Right forelimb (tissue), 1 donor: ENCODE data around the gene RNF111.
A peak's percentile ranks its signal among the peaks of the same experiment; 100 is the strongest.
"Not testable (repeated sequence)": the region's sequence is repeated elsewhere in the genome, so short reads cannot be mapped to it uniquely, and the experiment has no call there.

Source experiments
- DNase-seq: peaks from one replicate; pipeline ENCODE4 v3.0.0-alpha.2; 2018

The RNF111 gene

GRCh38 chr15:58987491-58988005, at the start of gene RNF111:
Gene RNF111 (plus strand): TSS chr15:58987663. CDS start chr15:59030823, 43,160 bp downstream.
- DNase-seq, result peak; percentile 90

DNA sequence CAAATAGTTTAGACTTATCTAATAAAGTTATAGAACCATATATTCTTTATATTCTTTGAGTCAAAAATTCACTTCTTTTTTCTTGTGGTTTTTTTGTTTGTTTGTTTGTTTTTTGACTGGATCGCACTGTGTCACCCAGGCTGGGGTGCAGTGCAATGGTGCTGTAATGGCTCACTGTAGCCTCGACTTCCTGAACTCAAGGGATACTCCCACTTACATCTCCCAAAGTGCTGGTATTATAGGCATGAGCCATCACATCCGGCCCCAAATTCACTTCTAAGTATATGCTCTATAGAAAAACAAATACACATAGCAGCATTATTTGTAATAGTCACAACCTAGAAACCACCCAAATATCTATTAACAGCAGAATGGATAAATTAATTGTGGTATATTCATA, 40.3 kb upstream of the RNF111 start:
- no peak for DNase-seq

DNA sequence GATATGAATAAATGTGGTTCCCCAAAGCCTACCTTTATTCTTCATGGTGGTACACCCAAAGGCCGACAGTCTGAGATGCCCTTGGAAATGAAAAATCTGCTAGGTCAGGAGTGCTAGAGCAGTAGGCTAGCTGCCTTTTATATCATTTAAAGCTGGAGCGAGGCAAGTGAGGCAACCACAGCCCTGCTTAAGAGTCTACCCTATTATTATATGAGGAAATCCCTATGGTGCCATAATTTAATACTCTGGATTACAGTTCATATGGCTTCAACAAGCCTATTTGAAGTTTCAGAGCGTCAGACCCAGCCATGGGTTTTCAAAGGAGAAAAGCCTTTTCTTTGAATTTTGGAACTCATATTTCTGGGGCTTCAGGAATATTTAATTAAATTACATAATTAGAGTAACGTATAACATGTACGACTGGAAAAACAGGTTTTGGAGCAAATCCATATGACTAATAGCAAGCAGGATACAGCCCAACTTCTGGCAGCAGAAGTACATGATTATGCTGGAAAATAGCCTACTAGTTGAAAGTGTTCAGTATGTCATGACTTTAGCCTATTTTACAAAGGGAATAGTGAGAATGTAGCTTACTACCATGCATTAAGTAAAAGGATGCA, 36.0 kb upstream of the RNF111 start:
- DNase-seq, result no peak

- DNase-seq, result no peak
These were observed 34.7 kb upstream of the RNF111 start for GRCh38 chr15:58952751-58953150.

DNA sequence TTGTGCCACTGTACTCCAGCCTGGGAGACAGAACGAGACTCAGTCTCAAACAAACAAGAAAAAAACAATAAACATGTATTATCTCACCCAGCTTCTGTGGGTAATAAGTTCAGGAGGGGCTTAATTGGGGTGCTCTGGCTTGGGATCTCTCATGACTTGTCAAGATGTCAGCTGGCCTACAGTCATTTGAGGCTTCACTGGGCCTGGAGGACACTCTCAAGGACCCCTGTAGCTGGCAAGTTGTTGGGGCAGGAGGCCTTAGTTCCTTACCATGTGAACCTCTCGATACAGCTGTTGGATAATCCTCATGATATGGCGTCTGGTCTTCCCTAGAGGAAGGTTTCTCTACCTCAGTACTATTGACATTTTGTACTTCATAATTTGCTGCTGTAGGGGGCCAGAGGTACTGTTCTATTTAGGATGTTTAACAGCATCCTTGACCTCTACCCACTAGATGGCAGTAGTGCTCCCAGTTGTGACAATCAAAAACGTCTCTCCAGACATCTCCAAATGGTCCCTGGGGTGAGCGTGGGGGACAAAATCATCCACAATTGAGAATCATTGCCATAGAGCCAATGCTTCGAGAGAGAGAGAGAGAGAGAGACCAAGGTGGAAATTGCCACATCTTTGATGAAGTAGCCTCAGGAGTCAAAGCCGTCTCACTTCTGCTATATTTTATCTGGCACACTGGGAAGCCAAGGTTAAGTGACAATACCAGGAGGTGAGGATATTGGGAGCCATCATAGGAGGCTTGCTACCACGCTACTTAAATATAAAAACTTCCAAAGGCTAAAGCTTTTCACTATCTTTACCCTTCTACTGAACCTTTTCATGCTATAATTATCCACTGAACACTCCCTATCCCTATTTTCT, 30.1 kb upstream of the RNF111 start:
- peak; percentile 45 for DNase-seq

- DNase-seq, result no peak
These were observed 28.7 kb upstream of the RNF111 start for GRCh38 chr15:58958811-58959210.

- no peak for DNase-seq
These were observed 25.3 kb upstream of the RNF111 start for GRCh38 chr15:58962136-58962535.

- no peak for DNase-seq
These were observed 24.5 kb upstream of the RNF111 start for GRCh38 chr15:58962662-58963565.

- DNase-seq, result no peak
These were observed 20.8 kb upstream of the RNF111 start for GRCh38 chr15:58966698-58967097.

DNA sequence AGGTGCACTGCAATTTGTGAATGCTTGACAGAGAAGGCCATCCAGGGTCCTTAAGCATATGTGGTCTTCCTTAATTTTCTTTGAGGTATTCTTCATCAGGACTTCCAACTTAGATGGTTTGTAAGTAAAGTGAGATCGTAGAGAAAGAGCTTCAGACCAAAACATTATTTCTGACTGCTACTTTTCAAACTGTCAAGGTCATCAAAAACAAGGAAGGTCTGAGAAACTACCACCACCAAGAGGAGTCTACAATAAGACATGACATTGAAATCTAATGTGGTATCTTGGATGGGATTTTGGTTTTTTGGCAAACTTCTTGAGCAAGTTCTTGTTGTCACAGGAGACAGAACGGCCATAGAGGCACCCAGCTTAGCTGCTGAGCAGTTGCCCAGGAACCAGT, 20.0 kb upstream of the RNF111 start:
- DNase-seq, result no peak

- DNase-seq, result no peak
These were observed 9.6 kb upstream of the RNF111 start for GRCh38 chr15:58977887-58978286.

GRCh38 chr15:58980351-58980939, 7.0 kb upstream of the RNF111 start:
- DNase-seq, result no peak

- no peak for DNase-seq
These were observed 5.5 kb upstream of the RNF111 start for GRCh38 chr15:58981808-58982475.

DNA sequence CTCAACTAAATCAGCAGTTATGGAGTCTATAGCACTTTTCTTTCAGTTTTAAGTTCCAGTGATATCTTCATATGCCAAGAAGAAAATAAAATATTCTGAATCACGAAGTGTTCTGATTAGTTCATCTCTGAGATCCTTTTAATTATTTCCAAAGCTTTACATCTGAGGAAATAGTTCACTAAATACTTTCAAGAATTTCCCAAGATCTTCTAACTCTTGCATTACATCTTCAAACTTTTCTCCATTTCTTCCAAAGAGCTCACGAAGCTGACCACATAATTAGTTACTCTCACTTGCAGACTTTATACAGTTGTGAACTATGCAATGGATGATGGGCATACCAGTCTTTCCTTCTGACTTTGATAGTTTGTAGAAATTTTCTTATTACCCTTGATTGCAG, 4.2 kb upstream of the RNF111 start:
- no peak for DNase-seq

- DNase-seq, result no peak
These were observed 2.0 kb upstream of the RNF111 start for GRCh38 chr15:58985443-58985842.

DNA sequence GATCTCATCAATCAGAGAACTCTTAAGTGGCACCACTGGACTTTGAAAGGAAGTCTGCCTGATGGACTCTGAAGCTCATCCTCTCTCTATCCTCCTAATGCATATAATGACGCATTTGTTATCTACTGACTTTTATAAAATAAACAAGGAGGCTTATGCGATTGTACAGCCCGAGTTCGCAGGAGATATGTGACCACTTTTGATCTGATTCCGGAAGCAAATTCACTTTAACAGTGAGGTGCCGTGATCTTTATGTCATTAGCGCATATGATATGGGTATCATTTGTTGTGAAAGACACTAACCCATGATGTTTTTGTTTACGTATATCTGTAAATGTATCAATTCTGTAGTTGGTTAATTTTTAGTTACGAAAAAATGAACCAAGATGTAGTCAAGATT, 427 bp upstream of the RNF111 start:
- no peak for DNase-seq

GRCh38 chr15:58988006-58988785, 733 bp downstream of the RNF111 start:
- DNase-seq, result peak; percentile 86

GRCh38 chr15:58992181-58992580, 4.7 kb downstream of the RNF111 start:
- DNase-seq, result no peak

- no peak for DNase-seq
These were observed 7.5 kb downstream of the RNF111 start for GRCh38 chr15:58994906-58995453.

DNA sequence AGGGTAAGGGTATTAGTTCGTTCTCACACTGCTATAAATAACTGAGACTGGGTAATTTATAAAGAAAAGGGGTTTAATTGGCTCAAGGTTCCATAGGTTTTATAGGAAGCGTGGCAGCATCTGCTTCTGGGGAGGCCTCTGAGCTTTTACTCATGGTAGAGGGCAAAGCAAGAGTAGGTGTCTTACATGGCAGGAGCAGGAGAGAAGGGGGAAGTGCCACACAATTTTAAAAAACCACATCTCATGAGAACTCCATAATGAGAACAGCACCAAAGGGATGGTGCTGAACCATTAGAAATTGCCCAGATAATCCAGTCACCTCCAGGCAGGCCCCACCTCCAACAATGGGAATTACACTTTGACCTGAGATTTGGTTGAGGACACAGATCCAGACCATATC, 12.2 kb downstream of the RNF111 start:
- no peak for DNase-seq

DNA sequence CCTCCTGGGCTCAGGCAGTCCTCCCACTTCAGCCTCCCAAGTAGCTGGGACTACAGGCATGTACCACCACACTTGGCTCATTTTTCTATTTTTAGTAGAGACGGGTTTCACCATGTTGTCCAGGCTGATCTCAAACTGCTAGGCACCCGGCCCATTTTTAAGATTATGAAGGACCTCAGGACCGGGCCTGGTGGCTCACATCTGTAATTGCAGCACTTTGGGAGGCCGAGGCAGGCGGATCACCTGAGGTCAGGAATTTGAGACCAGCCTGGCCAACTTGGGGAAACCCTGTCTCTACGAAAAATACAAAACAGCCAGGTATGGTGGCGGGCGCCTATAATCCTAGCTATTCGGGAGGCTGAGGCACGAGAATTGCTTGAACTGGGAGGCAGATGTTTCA, 12.8 kb downstream of the RNF111 start:
- DNase-seq, result not testable (repeated sequence)
